Measurements from ENCODE around the gene KRT20. TPM values are rescaled to one million over a fixed set of nuclear protein-coding genes. Genes with fewer than 3 reads are reported as not detected.

The KRT20 gene
- total and polyA plus RNA-seq, 9 of the 15 experiments (the other 6 are each of a cell fraction or from before 2014, with no cell fraction given): 0.44 TPM; not detected in 8

DNA sequence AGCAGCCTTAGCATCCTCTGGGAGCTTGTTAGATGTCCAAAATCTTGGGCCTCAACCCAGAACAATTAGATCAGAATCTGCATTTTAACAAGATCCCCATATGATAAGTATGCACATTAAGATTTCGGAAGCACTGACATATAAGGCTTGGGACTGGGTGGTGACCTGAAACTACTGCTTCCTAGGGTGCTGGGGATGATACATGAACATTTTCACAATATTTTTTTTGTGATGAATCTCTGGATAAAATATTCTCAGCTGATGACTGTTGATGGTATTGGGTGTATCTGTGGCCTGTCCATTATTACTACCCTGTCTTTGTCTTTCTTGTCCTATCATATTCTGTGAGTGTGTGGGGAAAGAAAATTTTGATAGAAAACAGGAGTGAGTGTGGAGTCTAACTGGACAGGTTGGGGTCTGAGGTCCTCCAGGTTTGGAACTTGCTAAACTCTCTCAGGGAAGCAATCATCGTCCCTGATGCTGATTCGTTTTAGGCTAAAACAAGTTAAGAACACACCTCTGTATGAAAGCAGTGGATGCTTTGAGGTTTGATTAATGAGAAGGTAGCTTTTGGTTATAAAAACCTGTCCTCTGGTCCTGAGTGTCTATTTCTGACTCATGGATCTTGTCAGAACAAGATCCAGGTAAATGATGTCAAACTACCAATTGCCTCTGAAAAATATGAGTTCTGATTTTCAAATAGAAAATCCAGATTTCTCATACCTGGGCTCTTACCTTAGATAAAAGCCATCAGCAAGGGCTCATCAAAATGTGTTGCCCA lies 29.2 kb upstream of the KRT20 start (continued):
- no peak for TF ChIP-seq RBM39 (optimal IDR thresholded peaks at IDR 0.05; ENCODE audit: low read depth, low read length)
- TF ChIP-seq PCBP2 (IDR thresholded peaks at IDR 0.05; ENCODE audit: low read depth, low read length, poor library complexity, severe bottlenecking): no peak
- TF ChIP-seq SRSF1 (IDR thresholded peaks at IDR 0.05; ENCODE audit: low read depth, low read length): no peak
- TF ChIP-seq PHTF2 (CRISPR knock-in tag; IDR thresholded peaks at IDR 0.05): no peak
- TF ChIP-seq ETV5 (CRISPR knock-in tag; IDR thresholded peaks at IDR 0.05; ENCODE audit: low read depth): no peak
- TF ChIP-seq ZEB2 (IDR thresholded peaks at IDR 0.05): no peak
- TF ChIP-seq SOX6 (IDR thresholded peaks at IDR 0.05): no peak
- TF ChIP-seq GATA2 (CRISPR knock-in tag; IDR thresholded peaks at IDR 0.05): no peak

DNA sequence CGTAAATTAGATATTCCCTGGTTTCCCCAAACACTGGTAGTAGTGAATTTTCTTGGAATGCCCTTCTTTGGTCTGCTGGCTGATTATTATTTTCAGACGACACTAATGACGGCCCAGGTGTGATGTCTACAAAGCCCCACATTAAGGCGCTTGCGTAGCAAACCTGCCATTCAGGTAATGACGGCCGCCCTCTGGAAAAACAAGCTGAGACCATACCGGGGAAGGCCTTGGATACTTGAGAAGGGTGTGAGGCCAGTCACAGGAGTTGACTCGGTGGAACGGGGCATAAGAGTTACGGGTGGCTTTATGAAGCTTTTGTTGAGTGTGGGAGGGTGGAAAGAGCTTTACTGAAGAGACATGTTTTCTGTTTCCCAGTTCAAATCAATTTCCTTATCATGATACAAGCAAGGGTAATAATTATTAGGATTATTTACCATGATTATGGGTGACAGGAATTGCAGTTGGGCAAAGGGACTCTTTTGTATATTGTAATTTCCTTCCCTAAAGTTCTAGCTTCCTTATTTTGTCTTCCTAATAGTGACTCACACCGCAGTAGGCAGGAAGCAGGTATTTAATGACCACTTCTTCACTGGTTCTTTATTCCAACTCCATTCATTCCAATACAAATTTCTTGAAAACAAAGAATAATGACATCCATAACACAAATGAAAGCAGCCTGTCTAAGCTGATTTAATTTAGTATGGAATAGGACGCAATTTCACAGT lies 27.6 kb upstream of the KRT20 start:
- H3K27me3 ChIP-seq (ENCODE audit: control insufficient read depth in 2 of 2, insufficient read depth in 2 of 2, low read length in 2 of 2): peaks cover 18 to 24% of the 10 kb centered on the region in 2 experiments
- no TSS peak for BruUV-seq (replicated peaks)
- no peak overlapping the region for H3K4me3 ChIP-seq
- ChIA-PET POLR2A (interaction anchor here (0.8 to 1.6 kb wide), 3 partner anchors 9 to 87 kb away, joined by 3 to 4 read pairs (median 4); no protein-coding TSS in a partner anchor), CTCF (ENCODE audit: low intra/inter-chr PET ratio) (no interaction called here)
- H3K36me3 ChIP-seq (ENCODE audit: control insufficient read depth, insufficient read depth, low read length): no peaks in the 10 kb centered on the region
- no peaks in the 10 kb centered on the region for H3K9me3 ChIP-seq (replicated peaks; ENCODE audit: control insufficient read depth, insufficient read depth, low read depth, low read length)
- no peaks in the 10 kb centered on the region for H3K79me2 ChIP-seq (ENCODE audit: control insufficient read depth, insufficient read depth, low read length)
- no peak overlapping the region for H2AFZ ChIP-seq (ENCODE audit: low read depth, low read length)
- no peaks in the 10 kb centered on the region for H4K20me1 ChIP-seq (replicated peaks; ENCODE audit: control insufficient read depth, insufficient read depth, low read length)
- no peaks in the 10 kb centered on the region for H3K9me1 ChIP-seq (ENCODE audit: control insufficient read depth, insufficient read depth, low read length)
- 3% methylated on average over 13 of the region's 13 CpGs for WGBS (ENCODE audit: insufficient coverage, low coverage, missing lambda C conversion rate)
- no peak for DNase-seq (ENCODE audit: extremely low read depth in 1 of 4, low spot score in 3 of 4)
- intact Hi-C loops (cut with micrococcal nuclease): no loop called here
- no peak for ATAC-seq
- H3K4me1 ChIP-seq (replicated peaks in 1 of 2; ENCODE audit: control insufficient read depth in 2 of 2, insufficient read depth in 2 of 2, low read length in 2 of 2): no peaks in the 10 kb centered on the region
- H3K4me2 ChIP-seq (ENCODE audit: insufficient read depth, low read length): no peak overlapping the region
- no peak for FAIRE-seq
- in situ Hi-C loops (cut with MboI): no loop called here
- H3K27ac ChIP-seq (ENCODE audit: extremely low read depth, low read depth, low read length): no peak overlapping the region
- no peak overlapping the region for H3K9ac ChIP-seq (ENCODE audit: insufficient read depth in 1 of 2, low read depth in 2 of 2, low read length in 2 of 2)
- no peak for TF ChIP-seq FOS (IDR thresholded peaks at IDR 0.05; ENCODE audit: extremely low read depth, insufficient read length)
- TF ChIP-seq, protein P1, sequence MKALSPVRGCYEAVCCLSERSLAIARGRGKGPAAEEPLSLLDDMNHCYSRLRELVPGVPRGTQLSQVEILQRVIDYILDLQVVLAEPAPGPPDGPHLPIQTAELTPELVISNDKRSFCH (CRISPR knock-in tag; IDR thresholded peaks at IDR 0.05): no peak
- TF ChIP-seq, protein P1 (tag; IDR thresholded peaks at IDR 0.05): no peak
- TF ChIP-seq MTF1 (CRISPR knock-in tag; IDR thresholded peaks at IDR 0.05; ENCODE audit: borderline replicate concordance): no peak
- TF ChIP-seq NFE2 (IDR thresholded peaks at IDR 0.05; ENCODE audit: low read depth): no peak
- no peak for TF ChIP-seq POLR2H (tag; IDR thresholded peaks at IDR 0.05; ENCODE audit: low read depth)
- TF ChIP-seq POLR3A (IDR thresholded peaks at IDR 0.05; ENCODE audit: borderline replicate concordance, extremely low read depth, insufficient read depth, insufficient read length): no peak
- no peak for TF ChIP-seq TEAD2 (tag; IDR thresholded peaks at IDR 0.05)
- no peak for TF ChIP-seq SMC3 (conservative IDR thresholded peaks at IDR 0.05; ENCODE audit: insufficient read depth, low read depth, low read length)
- TF ChIP-seq WHSC1 (IDR thresholded peaks at IDR 0.05; ENCODE audit: low read length): no peak
- TF ChIP-seq PURB (CRISPR knock-in tag; IDR thresholded peaks at IDR 0.05; ENCODE audit: low read depth): no peak
- TF ChIP-seq BRCA1 (IDR thresholded peaks at IDR 0.05): no peak
- TF ChIP-seq BRCA1 (CRISPR knock-in tag; IDR thresholded peaks at IDR 0.05): no peak
- no peak for TF ChIP-seq ZNF644 (tag; IDR thresholded peaks at IDR 0.05; ENCODE audit: low read depth)
- TF ChIP-seq NFIC (IDR thresholded peaks at IDR 0.05): no peak
